HepG2 (cell line): ENCODE data around the gene PRKCE. TPM values are rescaled to one million over a fixed set of nuclear protein-coding genes. Genes with fewer than 3 reads are reported as not detected.

Experiments
- ATF7 ChIP-seq, 2 experiments: fragments of 450-650 bp in 1 of 2; sonication (generic) in 1 of 2; formaldehyde crosslinking in 1 of 2; IDR thresholded peaks; 2 replicates each; pipeline versions ENCODE4 v1.4.0 to v1.6.1; 2016 to 2020; ENCODE audit warnings: antibody characterized with exemption in 1 of 2, mild to moderate bottlenecking in 1 of 2, missing genetic modification reagents in 1 of 2
- DRAP1 ChIP-seq: IDR thresholded peaks from 2 replicates; pipeline ENCODE4 v1.6.1; 2016; ENCODE audit warnings: missing genetic modification reagents, missing compliant biosample characterization
- FOXA1 ChIP-seq, 2 experiments: fragments of 450-650 bp in 1 of 2; sonication (generic) in 1 of 2; formaldehyde crosslinking in 1 of 2; IDR thresholded peaks; 2 replicates each; pipeline versions ENCODE4 v1.4.0 to v1.6.1; 2016 to 2020; ENCODE audit warnings: missing genetic modification reagents in 1 of 2
- GATA4 ChIP-seq: sonication (generic); IDR thresholded peaks from 2 replicates; pipeline ENCODE4 v1.6.1; 2016; ENCODE audit warnings: antibody characterized with exemption, low read depth, borderline replicate concordance
- KAT2B ChIP-seq: fragments of 150-350 bp; IDR thresholded peaks from 2 replicates; pipeline ENCODE4 v1.6.1; 2014; ENCODE audit warnings: low read depth, low read length, borderline replicate concordance
- MAFK ChIP-seq, 2 experiments: IDR thresholded peaks in 1 of 2; conservative IDR thresholded peaks in 1 of 2; 2 replicates each; pipeline ENCODE4 v1.6.1; 2011; ENCODE audit warnings: improper control_type of control experiment in 2 of 2, low read length in 2 of 2
- NPAS2 ChIP-seq: sonication (generic); formaldehyde crosslinking; IDR thresholded peaks from 2 replicates; pipeline ENCODE4 v1.8.0; 2022; ENCODE audit warnings: mild to moderate bottlenecking, missing genetic modification reagents, borderline replicate concordance
- TBL1XR1 ChIP-seq: fragments of 150-350 bp; IDR thresholded peaks from 2 replicates; pipeline ENCODE4 v1.6.1; 2014; ENCODE audit warnings: borderline replicate concordance, low read length; ENCODE audit not compliant: partially characterized antibody
- TRIM24 ChIP-seq: sonication (generic); formaldehyde crosslinking; IDR thresholded peaks from 2 replicates; pipeline ENCODE4 v1.8.0; 2022; ENCODE audit warnings: mild to moderate bottlenecking, missing genetic modification reagents
- ZBTB38 ChIP-seq: sonication (generic); formaldehyde crosslinking; IDR thresholded peaks from 2 replicates; pipeline ENCODE4 v1.5.1; 2020; ENCODE audit warnings: mild to moderate bottlenecking, missing genetic modification reagents
- ZFAT ChIP-seq: sonication (generic); formaldehyde crosslinking; conservative IDR thresholded peaks from 2 replicates; pipeline ENCODE4 v1.8.1; 2023; ENCODE audit warnings: missing genetic modification reagents, inconsistent platforms
- ZNF234 ChIP-seq: sonication (generic); formaldehyde crosslinking; conservative IDR thresholded peaks from 2 replicates; pipeline ENCODE4 v1.5.1; 2020; ENCODE audit warnings: mild to moderate bottlenecking, missing genetic modification reagents
- polyA plus RNA-seq, 8 experiments: library from polyadenylated mRNA; depleted of rRNA in 3 of 8; stranded (reverse) in 7 of 8; unstranded in 1 of 8; fragments of >200 nt; fragmentation: Illumina TruSeq in 4 of 8; extraction: Trizol in 4 of 8; gene quantifications; 2 replicates each; pipeline versions ENCODE4 v1.2.1 to v1.2.3, GENCODE V29; 2011 to 2016; ENCODE audit warnings: low read depth in 4 of 8, missing spikeins in 1 of 8, mixed read lengths in 1 of 8; ENCODE audit not compliant: insufficient read depth in 1 of 8
- total RNA-seq, 5 experiments: library from RNA; depleted of rRNA; stranded (reverse); fragments of >200 nt; fragmentation: Illumina TruSeq; extraction: Trizol; gene quantifications; 2 replicates each; pipeline ENCODE4 v1.2.3, GENCODE V29; 2016; ENCODE audit warnings: low read depth in 1 of 5
- TF ChIP-seq, protein P1 (sequence below): sonication (generic); formaldehyde crosslinking; IDR thresholded peaks from 2 replicates; pipeline ENCODE4 v1.4.0; 2020; ENCODE audit warnings: mild to moderate bottlenecking, missing genetic modification reagents
- TF ChIP-seq, protein P2 (sequence below): sonication (generic); formaldehyde crosslinking; IDR thresholded peaks from 2 replicates; pipeline ENCODE4 v1.4.0; 2020; ENCODE audit warnings: missing genetic modification reagents, borderline replicate concordance
- TF ChIP-seq, protein P3 (sequence below): sonication (generic); formaldehyde crosslinking; IDR thresholded peaks from 2 replicates; pipeline ENCODE4 v1.8.0; 2022; ENCODE audit warnings: mild to moderate bottlenecking, missing genetic modification reagents; ENCODE audit not compliant: insufficient replicate concordance
- TF ChIP-seq, protein P4 (sequence below): sonication (generic); formaldehyde crosslinking; IDR thresholded peaks from 2 replicates; pipeline ENCODE4 v1.5.0; 2020; ENCODE audit warnings: missing genetic modification reagents, mild to moderate bottlenecking, borderline replicate concordance
- TF ChIP-seq, protein P5 (sequence below): sonication (generic); formaldehyde crosslinking; IDR thresholded peaks from 2 replicates; pipeline ENCODE4 v1.4.0; 2020; ENCODE audit warnings: mild to moderate bottlenecking, missing genetic modification reagents
- TF ChIP-seq, protein P6 (sequence below): sonication (generic); formaldehyde crosslinking; IDR thresholded peaks from 2 replicates; pipeline ENCODE4 v1.5.1; 2020; ENCODE audit warnings: missing genetic modification reagents, mild to moderate bottlenecking, borderline replicate concordance

The PRKCE gene
- total and polyA plus RNA-seq, 2 of the 13 experiments (the other 11 are each of a cell fraction or from before 2014, with no cell fraction given): 1.0 to 3.9 TPM

DNA sequence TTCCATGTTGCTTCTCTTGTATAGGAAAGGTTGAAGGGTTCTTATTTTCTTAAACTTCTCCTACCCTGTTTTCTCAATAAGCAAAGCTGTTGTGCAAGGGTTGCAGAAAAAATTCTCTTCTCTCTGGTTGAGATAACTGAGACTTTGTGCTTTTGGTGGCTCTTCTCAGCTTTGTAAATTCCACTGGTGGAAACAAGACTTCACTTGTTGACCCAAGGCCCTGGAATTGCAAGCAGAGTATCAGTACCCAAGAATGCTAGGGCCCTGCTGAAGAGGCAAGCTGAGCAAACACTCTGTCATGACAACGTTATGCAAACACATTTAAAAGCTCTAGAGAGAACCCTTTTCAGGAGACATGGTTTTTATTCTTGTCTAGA, 351.0 kb downstream of the PRKCE start (continued):
- TF ChIP-seq, protein P1, sequence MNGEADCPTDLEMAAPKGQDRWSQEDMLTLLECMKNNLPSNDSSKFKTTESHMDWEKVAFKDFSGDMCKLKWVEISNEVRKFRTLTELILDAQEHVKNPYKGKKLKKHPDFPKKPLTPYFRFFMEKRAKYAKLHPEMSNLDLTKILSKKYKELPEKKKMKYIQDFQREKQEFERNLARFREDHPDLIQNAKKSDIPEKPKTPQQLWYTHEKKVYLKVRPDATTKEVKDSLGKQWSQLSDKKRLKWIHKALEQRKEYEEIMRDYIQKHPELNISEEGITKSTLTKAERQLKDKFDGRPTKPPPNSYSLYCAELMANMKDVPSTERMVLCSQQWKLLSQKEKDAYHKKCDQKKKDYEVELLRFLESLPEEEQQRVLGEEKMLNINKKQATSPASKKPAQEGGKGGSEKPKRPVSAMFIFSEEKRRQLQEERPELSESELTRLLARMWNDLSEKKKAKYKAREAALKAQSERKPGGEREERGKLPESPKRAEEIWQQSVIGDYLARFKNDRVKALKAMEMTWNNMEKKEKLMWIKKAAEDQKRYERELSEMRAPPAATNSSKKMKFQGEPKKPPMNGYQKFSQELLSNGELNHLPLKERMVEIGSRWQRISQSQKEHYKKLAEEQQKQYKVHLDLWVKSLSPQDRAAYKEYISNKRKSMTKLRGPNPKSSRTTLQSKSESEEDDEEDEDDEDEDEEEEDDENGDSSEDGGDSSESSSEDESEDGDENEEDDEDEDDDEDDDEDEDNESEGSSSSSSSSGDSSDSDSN: no peak
- no peak for TF ChIP-seq TRIM24 (CRISPR knock-in tag)
- TF ChIP-seq ATF7 (IDR thresholded peaks at IDR 0.05): no peak
- TF ChIP-seq ATF7 (CRISPR knock-in tag; IDR thresholded peaks at IDR 0.05): no peak
- 0 out of 2 replicates have a peak, but pooled peaks have one; percentile 31 for TF ChIP-seq FOXA1 (IDR thresholded peaks at IDR 0.05)
- TF ChIP-seq FOXA1 (CRISPR knock-in tag; IDR thresholded peaks at IDR 0.05): peak; percentile 88
- TF ChIP-seq DRAP1 (CRISPR knock-in tag): peak; percentile 13; the same call in 1 of the 2 replicates
- no peak for TF ChIP-seq KAT2B
- TF ChIP-seq, protein P2, sequence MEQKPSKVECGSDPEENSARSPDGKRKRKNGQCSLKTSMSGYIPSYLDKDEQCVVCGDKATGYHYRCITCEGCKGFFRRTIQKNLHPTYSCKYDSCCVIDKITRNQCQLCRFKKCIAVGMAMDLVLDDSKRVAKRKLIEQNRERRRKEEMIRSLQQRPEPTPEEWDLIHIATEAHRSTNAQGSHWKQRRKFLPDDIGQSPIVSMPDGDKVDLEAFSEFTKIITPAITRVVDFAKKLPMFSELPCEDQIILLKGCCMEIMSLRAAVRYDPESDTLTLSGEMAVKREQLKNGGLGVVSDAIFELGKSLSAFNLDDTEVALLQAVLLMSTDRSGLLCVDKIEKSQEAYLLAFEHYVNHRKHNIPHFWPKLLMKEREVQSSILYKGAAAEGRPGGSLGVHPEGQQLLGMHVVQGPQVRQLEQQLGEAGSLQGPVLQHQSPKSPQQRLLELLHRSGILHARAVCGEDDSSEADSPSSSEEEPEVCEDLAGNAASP: 0 out of 2 replicates have a peak, but pooled peaks have one; percentile 40
- no peak for TF ChIP-seq GATA4
- no peak for TF ChIP-seq TBL1XR1
- TF ChIP-seq, protein P3, sequence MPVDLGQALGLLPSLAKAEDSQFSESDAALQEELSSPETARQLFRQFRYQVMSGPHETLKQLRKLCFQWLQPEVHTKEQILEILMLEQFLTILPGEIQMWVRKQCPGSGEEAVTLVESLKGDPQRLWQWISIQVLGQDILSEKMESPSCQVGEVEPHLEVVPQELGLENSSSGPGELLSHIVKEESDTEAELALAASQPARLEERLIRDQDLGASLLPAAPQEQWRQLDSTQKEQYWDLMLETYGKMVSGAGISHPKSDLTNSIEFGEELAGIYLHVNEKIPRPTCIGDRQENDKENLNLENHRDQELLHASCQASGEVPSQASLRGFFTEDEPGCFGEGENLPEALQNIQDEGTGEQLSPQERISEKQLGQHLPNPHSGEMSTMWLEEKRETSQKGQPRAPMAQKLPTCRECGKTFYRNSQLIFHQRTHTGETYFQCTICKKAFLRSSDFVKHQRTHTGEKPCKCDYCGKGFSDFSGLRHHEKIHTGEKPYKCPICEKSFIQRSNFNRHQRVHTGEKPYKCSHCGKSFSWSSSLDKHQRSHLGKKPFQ (CRISPR knock-in tag): no peak
- no peak for TF ChIP-seq NPAS2
- TF ChIP-seq, protein P4, sequence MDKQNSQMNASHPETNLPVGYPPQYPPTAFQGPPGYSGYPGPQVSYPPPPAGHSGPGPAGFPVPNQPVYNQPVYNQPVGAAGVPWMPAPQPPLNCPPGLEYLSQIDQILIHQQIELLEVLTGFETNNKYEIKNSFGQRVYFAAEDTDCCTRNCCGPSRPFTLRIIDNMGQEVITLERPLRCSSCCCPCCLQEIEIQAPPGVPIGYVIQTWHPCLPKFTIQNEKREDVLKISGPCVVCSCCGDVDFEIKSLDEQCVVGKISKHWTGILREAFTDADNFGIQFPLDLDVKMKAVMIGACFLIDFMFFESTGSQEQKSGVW: no peak
- no peak for TF ChIP-seq ZBTB38
- TF ChIP-seq, protein P5, sequence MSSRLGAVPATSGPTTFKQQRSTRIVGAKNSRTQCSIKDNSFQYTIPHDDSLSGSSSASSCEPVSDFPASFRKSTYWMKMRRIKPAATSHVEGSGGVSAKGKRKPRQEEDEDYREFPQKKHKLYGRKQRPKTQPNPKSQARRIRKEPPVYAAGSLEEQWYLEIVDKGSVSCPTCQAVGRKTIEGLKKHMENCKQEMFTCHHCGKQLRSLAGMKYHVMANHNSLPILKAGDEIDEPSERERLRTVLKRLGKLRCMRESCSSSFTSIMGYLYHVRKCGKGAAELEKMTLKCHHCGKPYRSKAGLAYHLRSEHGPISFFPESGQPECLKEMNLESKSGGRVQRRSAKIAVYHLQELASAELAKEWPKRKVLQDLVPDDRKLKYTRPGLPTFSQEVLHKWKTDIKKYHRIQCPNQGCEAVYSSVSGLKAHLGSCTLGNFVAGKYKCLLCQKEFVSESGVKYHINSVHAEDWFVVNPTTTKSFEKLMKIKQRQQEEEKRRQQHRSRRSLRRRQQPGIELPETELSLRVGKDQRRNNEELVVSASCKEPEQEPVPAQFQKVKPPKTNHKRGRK (CRISPR knock-in tag): no peak
- TF ChIP-seq MAFK (conservative IDR thresholded peaks at IDR 0.05 in 1 of 2, IDR thresholded peaks at IDR 0.05 in 1 of 2; ENCODE audit: low read length in 2 of 2): peak; percentile 55 to 59; a peak in 3 of 4 replicates
- no peak for TF ChIP-seq ZFAT (CRISPR knock-in tag)
- TF ChIP-seq, protein P6, sequence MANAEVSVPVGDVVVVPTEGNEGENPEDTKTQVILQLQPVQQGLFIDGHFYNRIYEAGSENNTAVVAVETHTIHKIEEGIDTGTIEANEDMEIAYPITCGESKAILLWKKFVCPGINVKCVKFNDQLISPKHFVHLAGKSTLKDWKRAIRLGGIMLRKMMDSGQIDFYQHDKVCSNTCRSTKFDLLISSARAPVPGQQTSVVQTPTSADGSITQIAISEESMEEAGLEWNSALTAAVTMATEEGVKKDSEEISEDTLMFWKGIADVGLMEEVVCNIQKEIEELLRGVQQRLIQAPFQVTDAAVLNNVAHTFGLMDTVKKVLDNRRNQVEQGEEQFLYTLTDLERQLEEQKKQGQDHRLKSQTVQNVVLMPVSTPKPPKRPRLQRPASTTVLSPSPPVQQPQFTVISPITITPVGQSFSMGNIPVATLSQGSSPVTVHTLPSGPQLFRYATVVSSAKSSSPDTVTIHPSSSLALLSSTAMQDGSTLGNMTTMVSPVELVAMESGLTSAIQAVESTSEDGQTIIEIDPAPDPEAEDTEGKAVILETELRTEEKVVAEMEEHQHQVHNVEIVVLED: no peak
- no peak for TF ChIP-seq ZNF234
